ENCODE measurements around the gene PCDHGA7.
A peak's percentile ranks its signal among the peaks of the same experiment; 100 is the strongest.
"Not testable (repeated sequence)": the region's sequence is repeated elsewhere in the genome, so short reads cannot be mapped to it uniquely, and the experiment has no call there.

Gene PCDHGA7

DNA sequence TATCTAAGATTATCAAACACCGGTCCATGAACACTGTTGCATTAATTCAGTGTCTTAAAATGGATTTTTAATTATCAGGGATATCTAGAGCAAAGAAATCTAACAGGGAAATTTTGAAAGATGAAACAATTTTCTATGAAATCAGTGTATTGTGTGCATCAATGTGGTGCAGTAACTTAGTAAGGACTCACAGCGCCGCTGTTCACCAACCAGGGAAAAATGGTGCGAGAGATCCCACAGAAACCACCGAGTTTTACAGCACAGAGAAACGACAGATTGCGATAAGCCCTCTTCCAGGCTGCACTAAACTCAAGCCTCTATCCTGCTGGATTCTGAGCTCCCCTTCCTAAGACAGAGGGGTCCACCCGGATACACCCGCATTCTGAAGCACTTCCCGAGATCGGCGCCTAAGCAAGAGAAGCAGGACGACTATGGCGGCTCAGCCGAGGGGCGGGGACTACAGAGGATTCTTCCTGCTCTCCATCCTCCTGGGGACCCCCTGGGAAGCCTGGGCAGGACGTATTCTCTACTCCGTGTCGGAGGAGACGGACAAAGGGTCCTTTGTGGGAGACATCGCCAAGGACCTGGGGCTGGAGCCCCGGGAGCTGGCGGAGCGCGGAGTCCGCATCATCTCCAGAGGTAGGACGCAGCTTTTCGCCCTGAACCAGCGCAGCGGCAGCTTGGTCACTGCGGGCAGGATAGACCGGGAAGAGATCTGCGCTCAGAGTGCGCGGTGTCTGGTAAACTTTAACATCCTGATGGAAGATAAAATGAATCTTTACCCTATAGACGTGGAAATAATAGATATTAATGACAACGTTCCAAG is at the start of gene PCDHGA7:
Gene PCDHGA7, plus strand, starts transcription at position 274 of the 826 bp plus-strand sequence. Its CDS starts 158 bp downstream, at position 432.
- no peak for DNase-seq

DNA sequence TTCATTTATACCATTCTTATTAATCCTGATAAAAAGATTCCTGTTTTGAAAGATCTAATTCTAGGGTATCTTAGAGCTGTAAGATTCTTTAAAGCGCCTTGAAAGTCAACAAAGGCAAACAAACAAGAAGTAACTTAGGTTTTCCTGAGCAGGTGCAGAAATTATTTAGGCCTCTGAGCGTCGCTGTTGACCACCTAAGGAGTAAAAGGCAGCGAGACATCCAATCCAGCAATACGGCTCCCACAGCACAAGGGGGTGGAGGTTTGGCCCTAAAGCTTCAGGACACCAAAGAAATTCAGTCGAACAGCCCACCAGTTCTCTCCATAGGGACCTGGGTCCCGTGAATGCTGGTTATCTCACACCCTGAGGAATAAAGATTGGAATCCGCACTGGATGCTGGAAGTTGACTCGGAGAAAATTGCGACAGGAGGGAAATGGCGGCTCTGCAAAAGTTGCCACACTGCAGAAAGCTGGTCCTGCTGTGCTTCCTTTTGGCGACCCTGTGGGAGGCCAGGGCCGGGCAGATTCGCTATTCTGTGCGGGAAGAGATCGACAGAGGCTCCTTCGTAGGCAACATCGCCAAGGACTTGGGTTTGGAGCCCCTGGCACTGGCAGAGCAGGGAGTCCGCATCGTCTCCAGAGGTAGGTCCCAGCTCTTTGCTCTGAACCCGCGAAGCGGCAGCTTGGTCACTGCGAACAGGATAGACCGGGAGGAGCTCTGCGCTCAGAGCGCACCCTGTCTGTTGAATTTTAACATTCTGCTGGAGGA is 43.8 kb upstream of the PCDHGA7 start, which contains the start of gene PCDHGA2:
Gene PCDHGA2, plus strand, starts transcription at position 223 of the 769 bp plus-strand sequence.
- DNase-seq, result no peak

DNA sequence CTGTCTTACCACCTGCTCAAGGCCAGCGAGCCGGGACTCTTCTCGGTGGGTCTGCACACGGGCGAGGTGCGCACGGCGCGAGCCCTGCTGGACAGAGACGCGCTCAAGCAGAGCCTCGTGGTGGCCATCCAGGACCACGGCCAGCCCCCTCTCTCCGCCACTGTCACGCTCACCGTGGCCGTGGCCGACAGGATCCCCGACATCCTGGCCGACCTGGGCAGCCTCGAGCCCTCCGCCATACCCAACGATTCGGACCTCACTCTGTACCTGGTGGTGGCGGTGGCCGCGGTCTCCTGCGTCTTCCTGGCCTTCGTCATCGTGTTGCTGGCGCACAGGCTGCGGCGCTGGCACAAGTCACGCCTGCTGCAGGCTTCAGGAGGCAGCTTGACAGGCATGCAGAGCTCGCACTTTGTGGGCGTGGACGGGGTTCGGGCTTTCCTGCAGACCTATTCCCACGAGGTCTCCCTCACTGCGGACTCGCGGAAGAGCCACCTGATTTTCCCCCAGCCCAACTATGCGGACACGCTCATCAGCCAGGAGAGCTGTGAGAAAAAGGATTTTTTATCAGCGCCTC is 41.7 kb upstream of the PCDHGA7 start:
- not testable (repeated sequence) for DNase-seq

DNA sequence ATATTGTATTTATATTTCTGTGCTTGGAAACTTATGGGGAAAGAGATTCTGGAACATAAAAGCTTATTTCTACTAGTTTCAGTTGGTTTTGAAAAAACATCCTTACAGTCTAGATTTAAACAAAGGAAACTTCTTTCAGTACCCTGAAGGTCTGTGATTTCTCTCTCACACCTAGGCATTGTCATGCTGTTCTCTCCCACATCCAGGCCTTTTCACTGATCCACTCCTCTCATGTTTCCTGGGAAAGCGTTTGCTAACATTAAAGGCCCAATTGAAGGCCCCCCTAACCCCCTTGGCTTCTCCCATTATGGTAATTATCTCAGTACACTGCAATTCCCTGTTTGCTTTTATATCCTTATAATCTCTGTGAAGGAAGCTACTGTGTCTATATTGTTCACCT is 39.8 kb upstream of the PCDHGA7 start:
- DNase-seq, result no peak

DNA sequence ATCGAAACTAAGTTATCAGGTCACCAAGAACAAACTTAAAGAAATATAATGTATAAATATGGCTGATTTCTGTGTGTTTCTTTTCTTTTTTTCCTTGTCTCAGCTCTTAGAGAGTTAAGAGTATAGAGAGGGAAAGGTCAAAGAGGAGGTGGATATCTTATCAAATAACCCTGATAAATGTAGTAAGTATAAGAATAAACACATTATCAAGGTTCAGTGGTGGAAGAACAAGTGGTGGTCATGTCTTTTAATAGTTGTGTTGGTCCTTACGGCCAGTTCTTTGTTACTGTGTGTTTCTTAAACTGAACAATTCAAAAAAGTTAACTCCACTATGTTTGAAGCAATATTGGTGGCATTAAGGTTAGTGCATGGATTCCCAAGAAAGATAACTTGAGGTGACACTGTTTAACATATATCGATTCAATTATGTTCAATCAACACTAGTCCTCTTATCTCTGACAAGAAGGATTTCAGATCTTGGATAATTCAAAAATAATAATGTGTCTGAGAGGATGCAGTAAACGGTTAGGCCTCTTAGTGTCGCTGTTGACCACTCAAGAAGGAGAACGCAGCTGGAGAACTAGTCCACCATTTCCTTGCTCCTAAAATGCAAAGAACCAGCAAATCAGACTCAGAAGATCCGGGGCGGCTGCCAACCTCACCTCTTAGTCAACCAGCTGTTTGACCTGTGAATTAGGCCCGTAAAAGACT is 39.1 kb upstream of the PCDHGA7 start, which contains the start of gene PCDHGA3:
Gene PCDHGA3, plus strand, starts transcription at position 588 of the 711 bp plus-strand sequence. CDS start 205 bp downstream, outside the sequence.
- peak; percentile 23 for DNase-seq

DNA sequence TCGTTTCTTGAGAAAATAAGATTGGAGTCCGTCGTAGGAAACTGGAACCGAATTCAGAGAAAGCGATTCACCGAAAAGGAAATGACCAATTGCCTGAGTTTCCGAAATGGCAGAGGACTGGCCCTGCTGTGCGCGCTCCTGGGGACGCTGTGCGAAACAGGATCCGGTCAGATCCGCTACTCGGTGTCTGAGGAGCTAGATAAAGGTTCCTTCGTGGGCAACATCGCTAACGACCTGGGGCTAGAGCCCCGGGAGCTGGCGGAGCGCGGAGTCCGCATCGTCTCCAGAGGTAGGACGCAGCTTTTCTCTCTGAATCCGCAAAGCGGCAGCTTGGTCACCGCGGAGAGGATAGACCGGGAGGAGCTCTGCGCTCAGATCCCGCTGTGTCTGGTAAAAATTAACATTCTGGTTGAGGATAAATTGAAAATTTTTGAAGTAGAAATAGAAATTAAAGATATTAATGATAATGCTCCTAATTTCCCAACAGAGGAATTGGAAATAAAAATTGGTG is 38.5 kb upstream of the PCDHGA7 start:
- DNase-seq, result no peak

DNA sequence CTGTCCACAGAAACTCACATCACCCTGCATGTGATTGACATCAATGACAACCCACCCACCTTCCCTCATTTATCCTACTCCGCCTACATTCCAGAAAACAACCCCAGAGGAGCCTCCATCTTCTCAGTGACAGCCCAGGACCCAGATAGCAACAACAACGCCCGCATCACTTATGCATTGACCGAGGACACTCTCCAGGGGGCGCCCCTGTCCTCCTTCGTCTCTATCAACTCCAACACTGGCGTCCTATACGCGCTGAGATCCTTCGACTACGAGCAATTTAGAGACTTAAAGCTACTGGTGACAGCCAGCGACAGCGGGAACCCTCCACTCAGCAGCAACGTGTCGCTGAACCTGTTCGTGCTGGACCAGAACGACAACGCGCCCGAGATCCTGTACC is 37.2 kb upstream of the PCDHGA7 start:
- no peak for DNase-seq

DNA sequence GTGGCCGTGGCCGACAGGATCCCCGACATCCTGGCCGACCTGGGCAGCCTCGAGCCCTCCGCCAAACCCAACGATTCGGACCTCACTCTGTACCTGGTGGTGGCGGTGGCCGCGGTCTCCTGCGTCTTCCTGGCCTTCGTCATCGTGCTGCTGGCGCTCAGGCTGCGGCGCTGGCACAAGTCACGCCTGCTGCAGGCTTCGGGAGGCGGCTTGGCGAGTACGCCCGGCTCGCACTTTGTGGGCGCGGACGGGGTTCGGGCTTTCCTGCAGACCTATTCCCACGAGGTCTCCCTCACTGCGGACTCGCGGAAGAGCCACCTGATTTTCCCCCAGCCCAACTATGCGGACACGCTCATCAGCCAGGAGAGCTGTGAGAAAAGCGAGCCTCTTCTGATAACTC is 36.5 kb upstream of the PCDHGA7 start:
- not testable (repeated sequence) for DNase-seq

DNA sequence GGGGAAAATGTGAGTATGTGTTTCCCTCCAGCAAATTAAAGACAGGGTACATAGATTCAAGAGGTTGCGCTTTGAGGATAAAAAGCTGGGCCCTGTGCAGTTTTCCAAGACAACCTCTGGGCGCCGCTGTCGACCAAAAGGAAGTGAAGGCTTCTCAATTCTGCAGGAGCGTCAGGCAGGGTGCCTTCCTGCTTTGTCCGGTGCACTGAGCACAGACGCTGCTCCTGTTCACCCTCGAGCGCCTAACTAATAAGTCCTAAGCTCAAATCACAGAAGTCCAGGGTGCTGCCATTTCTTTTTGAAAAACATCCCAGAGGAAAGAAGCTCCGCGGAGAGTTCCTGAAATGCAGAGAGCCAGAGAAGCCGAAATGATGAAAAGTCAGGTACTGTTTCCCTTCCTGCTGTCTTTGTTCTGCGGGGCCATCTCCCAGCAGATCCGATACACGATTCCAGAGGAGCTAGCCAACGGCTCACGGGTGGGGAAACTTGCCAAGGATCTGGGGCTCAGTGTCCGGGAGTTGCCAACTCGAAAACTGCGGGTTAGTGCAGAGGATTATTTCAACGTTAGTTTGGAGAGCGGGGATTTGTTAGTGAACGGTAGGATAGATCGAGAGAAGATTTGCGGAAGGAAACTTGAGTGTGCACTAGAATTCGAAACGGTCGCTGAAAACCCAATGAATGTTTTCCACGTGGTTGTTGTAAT is 32.5 kb upstream of the PCDHGA7 start, which contains the start of gene PCDHGB1:
Gene PCDHGB1, plus strand, starts transcription at position 183 of the 703 bp plus-strand sequence. Its CDS starts 162 bp downstream, at position 345.
- peak; percentile 44 for DNase-seq

DNA sequence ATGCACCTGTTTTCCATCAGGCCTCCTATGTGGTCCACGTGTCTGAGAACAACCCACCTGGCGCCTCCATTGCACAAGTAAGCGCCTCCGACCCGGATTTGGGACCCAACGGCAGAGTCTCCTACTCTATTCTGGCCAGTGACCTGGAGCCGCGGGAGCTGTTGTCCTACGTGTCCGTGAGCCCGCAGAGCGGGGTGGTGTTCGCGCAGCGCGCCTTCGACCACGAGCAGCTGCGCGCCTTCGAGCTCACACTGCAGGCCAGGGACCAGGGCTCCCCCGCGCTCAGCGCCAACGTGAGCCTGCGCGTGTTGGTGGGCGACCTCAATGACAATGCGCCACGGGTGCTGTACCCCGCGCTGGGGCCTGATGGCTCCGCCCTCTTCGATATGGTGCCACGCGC is 31.0 kb upstream of the PCDHGA7 start:
- DNase-seq, result no peak

DNA sequence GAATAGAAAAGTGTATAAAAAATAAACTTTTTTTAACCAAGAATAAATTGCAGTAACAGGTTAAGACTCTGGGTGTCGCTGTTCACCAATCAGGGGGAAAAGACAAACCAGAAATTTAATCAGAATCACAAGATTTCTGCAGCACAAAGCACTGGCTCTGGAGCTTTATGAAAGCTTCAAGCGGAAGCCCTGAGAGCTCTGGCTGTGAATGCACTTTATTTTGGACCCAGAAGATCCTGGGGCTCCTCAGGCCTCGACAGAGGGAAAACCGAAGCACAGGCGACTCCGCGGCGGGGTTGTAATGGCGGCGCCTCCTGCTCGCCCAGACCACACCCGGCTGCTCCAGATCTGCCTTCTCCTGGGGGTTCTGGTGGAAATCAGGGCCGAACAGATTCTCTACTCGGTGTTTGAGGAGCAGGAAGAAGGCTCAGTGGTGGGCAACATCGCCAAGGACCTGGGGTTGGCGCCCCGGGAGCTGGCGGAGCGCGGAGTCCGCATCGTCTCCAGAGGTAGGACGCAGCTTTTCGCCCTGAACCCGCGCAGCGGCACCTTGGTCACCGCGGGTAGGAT is 27.6 kb upstream of the PCDHGA7 start, which contains the start of gene PCDHGA4:
Gene PCDHGA4, plus strand, starts transcription at position 122 of the 570 bp plus-strand sequence. Its CDS starts 87 bp downstream, at position 209.
- DNase-seq, result peak; percentile 24

DNA sequence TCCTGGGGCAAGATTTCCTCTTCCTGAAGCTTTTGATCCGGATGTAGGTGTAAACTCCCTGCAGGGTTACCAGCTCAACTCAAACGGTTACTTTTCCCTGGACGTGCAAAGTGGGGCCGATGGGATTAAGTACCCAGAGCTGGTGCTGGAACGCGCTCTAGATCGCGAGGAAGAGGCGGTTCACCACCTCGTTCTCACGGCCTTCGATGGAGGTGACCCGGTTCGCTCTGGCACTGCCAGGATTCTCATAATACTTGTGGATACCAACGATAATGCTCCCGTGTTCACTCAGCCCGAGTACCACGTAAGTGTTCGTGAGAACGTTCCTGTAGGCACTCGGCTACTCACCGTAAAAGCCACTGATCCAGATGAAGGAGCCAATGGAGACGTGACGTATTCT is 26.9 kb upstream of the PCDHGA7 start:
- no peak for DNase-seq

DNA sequence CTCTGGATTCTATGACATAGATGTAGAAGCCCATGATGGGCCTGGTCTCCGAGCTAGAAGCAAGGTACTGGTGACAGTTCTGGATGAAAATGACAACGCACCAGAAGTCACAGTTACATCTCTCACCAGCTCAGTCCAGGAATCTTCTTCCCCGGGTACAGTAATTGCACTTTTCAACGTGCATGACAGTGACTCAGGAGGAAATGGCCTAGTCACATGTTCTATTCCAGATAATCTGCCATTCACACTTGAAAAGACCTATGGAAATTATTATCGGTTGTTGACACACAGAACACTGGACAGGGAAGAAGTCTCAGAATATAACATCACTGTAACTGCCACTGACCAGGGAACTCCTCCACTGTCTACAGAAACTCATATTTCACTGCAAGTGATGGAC is 26.4 kb upstream of the PCDHGA7 start:
- DNase-seq, result no peak

DNA sequence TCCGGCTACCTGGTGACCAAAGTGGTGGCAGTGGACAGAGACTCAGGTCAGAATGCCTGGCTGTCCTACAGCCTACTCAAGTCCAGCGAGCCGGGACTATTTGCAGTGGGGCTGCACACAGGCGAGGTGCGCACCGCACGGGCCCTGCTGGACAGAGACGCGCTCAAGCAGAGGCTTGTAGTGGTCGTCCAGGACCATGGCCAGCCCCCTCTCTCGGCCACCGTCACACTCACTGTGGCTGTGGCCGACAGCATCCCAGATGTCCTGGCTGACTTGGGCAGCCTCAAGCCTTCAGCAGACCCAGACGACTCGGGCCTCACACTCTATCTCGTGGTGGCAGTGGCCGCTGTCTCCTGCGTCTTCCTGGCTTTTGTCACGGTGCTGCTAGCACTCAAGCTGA is 25.6 kb upstream of the PCDHGA7 start:
- no peak for DNase-seq

DNA sequence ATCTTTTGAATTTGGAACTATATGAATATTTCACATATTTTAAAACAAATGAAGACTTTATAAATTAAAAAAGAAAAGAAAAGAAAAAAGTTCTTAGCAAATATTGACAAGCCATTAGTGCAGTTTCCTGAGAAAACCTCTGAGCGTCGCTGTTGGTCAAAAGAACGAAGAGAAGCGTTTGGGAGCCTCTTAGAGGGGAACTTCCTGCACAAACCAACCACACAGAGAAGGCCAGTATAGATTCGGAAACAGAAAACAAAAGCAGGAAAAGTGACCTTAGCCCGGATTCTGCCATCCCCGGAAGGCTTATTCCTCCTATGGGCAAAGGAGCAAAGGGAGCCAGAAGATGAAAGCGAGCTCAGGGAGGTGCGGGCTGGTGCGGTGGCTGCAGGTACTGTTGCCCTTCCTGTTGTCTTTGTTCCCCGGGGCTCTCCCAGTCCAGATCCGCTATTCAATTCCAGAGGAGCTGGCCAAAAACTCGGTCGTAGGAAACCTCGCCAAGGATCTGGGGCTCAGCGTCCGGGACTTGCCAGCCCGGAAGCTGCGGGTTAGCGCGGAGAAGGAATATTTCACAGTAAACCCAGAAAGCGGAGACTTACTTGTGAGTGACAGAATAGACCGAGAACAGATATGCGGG is 22.6 kb upstream of the PCDHGA7 start, which contains the start of gene PCDHGB2:
Gene PCDHGB2, plus strand, starts transcription at position 205 of the 637 bp plus-strand sequence. Its CDS starts 142 bp downstream, at position 347.
- peak; percentile 50 for DNase-seq

DNA sequence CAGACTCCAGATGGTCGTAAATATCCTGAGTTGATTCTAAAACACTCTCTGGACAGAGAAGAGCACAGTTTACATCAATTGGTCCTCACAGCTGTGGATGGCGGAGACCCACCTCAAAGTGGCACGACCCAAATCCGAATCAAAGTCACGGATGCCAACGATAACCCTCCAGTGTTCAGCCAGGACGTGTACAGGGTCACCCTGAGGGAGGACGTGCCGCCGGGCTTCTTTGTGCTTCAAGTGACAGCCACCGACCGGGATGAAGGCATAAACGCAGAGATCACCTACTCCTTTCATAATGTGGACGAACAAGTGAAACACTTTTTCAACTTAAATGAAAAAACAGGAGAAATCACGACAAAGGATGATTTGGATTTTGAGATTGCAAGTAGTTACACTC is 21.9 kb upstream of the PCDHGA7 start:
- DNase-seq, result no peak

DNA sequence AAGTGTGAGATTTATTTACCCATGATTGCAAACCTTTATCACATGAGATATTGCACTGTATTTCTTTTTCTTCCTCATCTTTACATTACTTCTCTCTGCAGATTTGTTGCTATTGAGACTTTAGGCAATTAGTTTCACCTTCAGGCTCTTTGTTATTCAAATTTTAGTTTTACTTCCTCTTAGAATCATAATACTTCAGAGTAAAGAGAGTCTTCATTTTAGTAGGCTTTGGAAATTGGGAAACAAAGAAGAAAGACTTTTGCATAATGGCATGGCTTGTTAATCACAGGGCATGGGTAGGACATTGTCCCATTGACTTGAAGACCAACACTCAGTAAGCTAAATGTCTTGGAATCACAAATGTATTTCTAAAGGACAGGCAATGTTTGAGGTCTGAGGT is 19.8 kb upstream of the PCDHGA7 start:
- DNase-seq, result no peak

DNA sequence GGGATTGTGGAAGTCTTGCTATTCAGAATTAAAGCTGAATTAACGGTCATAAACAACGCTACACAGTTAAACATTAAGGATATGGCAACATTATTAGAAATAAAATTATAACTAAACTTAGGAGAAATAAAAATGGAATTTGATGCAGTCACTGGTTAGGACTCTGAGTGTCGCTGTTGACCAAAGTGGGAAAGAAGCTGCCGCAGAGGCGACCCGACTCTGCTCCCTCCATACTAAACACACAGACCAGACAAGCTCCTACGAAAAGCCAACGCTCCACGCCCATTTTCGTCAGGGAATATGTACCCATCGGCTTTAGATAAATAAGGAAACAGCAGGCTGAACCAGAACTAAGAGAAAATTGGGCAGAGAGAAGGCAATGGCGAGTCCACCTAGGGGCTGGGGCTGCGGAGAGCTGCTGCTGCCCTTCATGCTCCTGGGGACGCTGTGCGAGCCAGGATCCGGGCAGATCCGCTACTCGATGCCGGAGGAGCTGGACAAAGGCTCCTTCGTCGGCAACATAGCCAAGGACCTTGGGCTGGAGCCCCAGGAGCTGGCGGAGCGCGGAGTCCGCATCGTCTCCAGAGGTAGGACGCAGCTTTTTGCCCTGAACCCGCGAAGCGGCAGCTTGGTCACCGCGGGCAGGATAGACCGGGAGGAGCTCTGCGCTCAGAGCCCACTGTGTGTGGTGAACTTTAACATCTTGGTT is 18.4 kb upstream of the PCDHGA7 start, which contains the start of gene PCDHGA5:
Gene PCDHGA5, plus strand, starts transcription at position 211 of the 709 bp plus-strand sequence. Its CDS starts 169 bp downstream, at position 380.
- DNase-seq, result no peak

DNA sequence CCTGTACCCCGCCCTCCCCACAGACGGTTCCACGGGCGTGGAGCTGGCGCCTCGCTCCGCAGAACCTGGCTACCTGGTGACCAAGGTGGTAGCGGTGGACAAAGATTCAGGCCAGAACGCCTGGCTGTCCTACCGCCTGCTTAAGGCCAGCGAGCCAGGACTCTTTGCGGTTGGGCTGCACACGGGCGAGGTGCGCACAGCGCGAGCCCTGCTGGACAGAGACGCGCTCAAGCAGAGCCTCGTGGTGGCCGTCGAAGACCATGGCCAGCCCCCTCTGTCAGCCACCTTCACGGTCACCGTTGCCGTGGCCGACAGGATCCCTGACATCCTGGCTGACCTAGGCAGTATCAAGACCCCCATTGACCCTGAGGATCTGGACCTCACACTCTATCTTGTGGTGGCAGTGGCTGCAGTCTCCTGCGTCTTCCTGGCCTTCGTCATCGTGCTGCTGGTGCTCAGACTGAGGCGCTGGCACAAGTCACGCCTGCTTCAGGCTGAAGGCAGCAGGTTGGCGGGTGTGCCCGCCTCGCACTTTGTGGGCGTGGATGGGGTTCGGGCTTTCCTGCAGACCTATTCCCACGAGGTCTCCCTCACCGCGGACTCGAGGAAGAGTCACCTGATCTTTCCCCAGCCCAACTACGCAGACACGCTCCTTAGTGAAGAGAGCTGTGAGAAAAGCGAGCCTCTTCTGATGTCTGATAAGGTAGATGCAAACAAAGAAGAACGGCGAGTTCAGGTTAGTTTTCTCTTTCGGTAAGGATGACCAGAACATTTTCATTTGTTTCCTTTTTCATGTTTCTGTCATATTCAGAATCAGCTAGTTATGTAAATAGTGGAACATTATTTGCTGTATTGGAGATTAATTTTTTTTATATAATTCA is 16.3 kb upstream of the PCDHGA7 start:
- no peak for DNase-seq
